CD4-positive, alpha-beta memory T cell (primary cell): ENCODE results near the gene STIM1. TPM values are rescaled to one million over a fixed set of nuclear protein-coding genes. Genes with fewer than 3 reads are reported as not detected.

Experiments used
- CTCF ChIA-PET: fragments of 350-600 bp; sonication (Branson Sonifier 250); formaldehyde crosslinking; loops from one replicate; lab custom pipeline; 2021; ENCODE audit warnings: inconsistent platforms; ENCODE audit not compliant: partially characterized antibody; lab: Charles Lee
- POLR2A ChIA-PET: fragments of 350-600 bp; sonication (Branson Sonifier 250); formaldehyde crosslinking; loops from one replicate; lab custom pipeline; 2021; ENCODE audit not compliant: partially characterized antibody; lab: Charles Lee
- DNase-seq, 5 donors: peaks; one replicate each; pipeline versions ENCODE4 v3.0.0 to v3.0.0-alpha.2; 2020 to 2022; ENCODE audit warnings: mixed read lengths in 1 of 5
- H3K27ac ChIP-seq: one replicate; pipeline ENCODE4 v1.7.0; 2013; ENCODE audit warnings: low read depth, low read length
- H3K27me3 ChIP-seq: 2 replicates; pipeline ENCODE4 v1.7.0; 2013; ENCODE audit warnings: mild to moderate bottlenecking, low read length, moderate library complexity; ENCODE audit not compliant: insufficient read depth
- H3K36me3 ChIP-seq: 2 replicates; pipeline ENCODE4 v1.7.0; 2013; ENCODE audit warnings: mild to moderate bottlenecking, low read length, moderate library complexity; ENCODE audit not compliant: insufficient read depth
- H3K4me1 ChIP-seq: 2 replicates; pipeline ENCODE4 v1.7.0; 2013; ENCODE audit warnings: mild to moderate bottlenecking, low read length, moderate library complexity; ENCODE audit not compliant: insufficient read depth
- H3K4me3 ChIP-seq, 2 donors: one replicate each; pipeline ENCODE4 v1.7.0; 2013; ENCODE audit warnings: low read length in 2 of 2, mild to moderate bottlenecking in 1 of 2
- H3K9me3 ChIP-seq, 2 donors: one replicate each; pipeline ENCODE4 v1.7.0; 2013; ENCODE audit warnings: low read length in 2 of 2, control low read depth in 1 of 2; ENCODE audit not compliant: control insufficient read depth in 1 of 2
- H3K27ac Mint-ChIP-seq, 7 donors: one replicate each; pipeline ENCODE4 v1.8.0; 2020 to 2021; ENCODE audit warnings: mixed read lengths in 7 of 7, mild to moderate bottlenecking in 6 of 7, inconsistent platforms in 3 of 7, moderate library complexity in 3 of 7
- H3K27me3 Mint-ChIP-seq, 2 donors: one replicate each; pipeline ENCODE4 v1.8.0; 2020 to 2021; ENCODE audit warnings: mixed read lengths in 2 of 2
- H3K36me3 Mint-ChIP-seq, 2 donors: one replicate each; pipeline ENCODE4 v1.8.0; 2020 to 2021; ENCODE audit warnings: mixed read lengths in 2 of 2, inconsistent platforms in 1 of 2, mild to moderate bottlenecking in 1 of 2
- H3K4me1 Mint-ChIP-seq, 4 donors: one replicate each; pipeline ENCODE4 v1.8.0; 2020 to 2021; ENCODE audit warnings: mixed read lengths in 4 of 4, mild to moderate bottlenecking in 1 of 4
- H3K4me3 Mint-ChIP-seq, 8 donors: one replicate each; pipeline ENCODE4 v1.8.0; 2020 to 2021; ENCODE audit warnings: mixed read lengths in 8 of 8, mild to moderate bottlenecking in 7 of 8, moderate library complexity in 6 of 8, inconsistent platforms in 3 of 8
- H3K9me3 Mint-ChIP-seq, 8 donors: one replicate each; pipeline ENCODE4 v1.8.0; 2020 to 2021; ENCODE audit warnings: mixed read lengths in 8 of 8, mild to moderate bottlenecking in 5 of 8, inconsistent platforms in 3 of 8, moderate library complexity in 1 of 8
- intact Hi-C: fragments of 100-400 bp; cut with micrococcal nuclease; formaldehyde crosslinking; loops from one replicate; pipeline ENCODE4 v1.15.1; 2023
- polyA plus RNA-seq, 2 donors: library from polyadenylated mRNA; unstranded; fragments of 300-500 nt; fragmentation: Illumina TruSeq; gene quantifications; one replicate each; pipeline ENCODE4 v1.2.3, GENCODE V29; 2021
- total RNA-seq, 2 experiments: library from RNA; stranded (reverse); gene quantifications; one replicate each; pipeline ENCODE4 v1.2.3, GENCODE V29; 2021

Gene STIM1
- total and polyA plus RNA-seq, 4 experiments from 2014 or later = 27.7 to 87.4 (median 65.5) TPM

DNA sequence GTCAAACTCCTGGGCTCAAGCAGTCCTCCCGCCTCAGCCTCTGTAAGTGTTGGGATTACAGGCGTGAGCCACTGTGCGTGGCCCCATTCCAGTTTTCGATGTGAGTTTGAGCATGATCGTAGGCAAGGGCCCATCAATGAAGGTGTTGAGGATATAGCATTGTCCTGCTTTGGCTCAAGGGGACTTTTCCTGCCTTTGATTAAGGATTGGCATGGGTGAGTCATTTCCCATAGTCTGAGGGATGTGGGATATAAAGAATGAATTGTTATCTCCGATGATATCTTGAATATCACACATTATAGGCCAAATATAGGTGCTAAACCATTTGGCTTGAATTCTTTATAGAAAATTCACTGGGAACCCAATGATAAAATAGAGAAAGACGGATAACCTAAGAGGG, 30.4 kb downstream of the STIM1 start:
- H3K27ac Mint-ChIP-seq = peak overlapping the region in 1 of 7 donors; percentile 22

DNA sequence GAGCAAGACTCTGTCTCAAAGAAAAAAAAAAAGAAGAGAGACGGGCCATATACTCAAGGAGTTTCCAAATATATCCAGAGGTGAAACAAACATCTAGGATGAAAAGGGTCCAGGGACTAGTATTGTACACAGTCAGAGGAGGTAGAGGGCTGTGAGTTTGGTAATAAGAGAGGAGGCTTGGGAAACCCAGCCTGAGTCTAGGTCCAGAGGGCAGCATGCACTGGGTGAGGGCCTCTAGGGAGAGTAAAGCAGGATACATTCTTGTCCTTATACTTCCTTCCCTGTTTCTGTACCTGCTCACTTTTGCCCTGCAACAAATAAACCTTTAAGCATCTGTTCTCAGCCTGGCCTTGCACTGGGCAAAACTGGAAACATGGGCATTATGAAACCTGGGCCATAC, 31.5 kb downstream of the STIM1 start:
- Histone ChIP-seq H3K9me3 (no peaks in the 10 kb centered on the region), H3K4me3 (no peak overlapping the region), H3K27me3 (no peaks in the 10 kb centered on the region), H3K36me3 (no peaks in the 10 kb centered on the region), H3K27ac (no peak overlapping the region), H3K4me1 (peaks cover 65% of the 10 kb centered on the region)
- CTCF ChIA-PET = interaction anchor here (0.9 kb wide), 1 partner anchor 13 kb away, joined by 3 read pairs; no protein-coding TSS in a partner anchor
- DNase-seq = no peak
- H3K4me3 Mint-ChIP-seq = peak overlapping the region in 2 of 8 donors; percentile 11 to 38
- no peaks in the 10 kb centered on the region for H3K9me3 Mint-ChIP-seq
- no peaks in the 10 kb centered on the region for H3K27me3 Mint-ChIP-seq
- H3K4me1 Mint-ChIP-seq = peaks cover 49 to 77% (median 62%) of the 10 kb centered on the region in 4 donors
- POLR2A ChIA-PET = interaction anchor here (2.2 kb wide), 1 partner anchor 31 kb away, joined by 7 read pairs; the partner anchor contains the start of gene STIM1
- peak overlapping the region in 4 of 7 donors; percentile 9 to 50 (median 34) for H3K27ac Mint-ChIP-seq
- intact Hi-C loops = no loop called here
- H3K36me3 Mint-ChIP-seq = peaks cover 2 to 6% of the 10 kb centered on the region in 2 donors

More for the DNA sequence above, 30.4 kb downstream of the STIM1 start:
- H3K36me3 ChIP-seq = no peaks in the 10 kb centered on the region
- Mint-ChIP-seq H3K4me3 (peak overlapping the region in 1 of 8 donors; percentile 48), H3K4me1 (peaks cover 46 to 82% (median 64%) of the 10 kb centered on the region in 4 donors), H3K36me3 (peaks cover 2% of the 10 kb centered on the region in 2 donors), H3K9me3 (no peaks in the 10 kb centered on the region), H3K27me3 (no peaks in the 10 kb centered on the region)
- CTCF ChIA-PET = interaction anchor here (0.9 kb wide), 1 partner anchor 12 kb away, joined by 3 read pairs; no protein-coding TSS in a partner anchor
- no peak for DNase-seq
- peaks cover 61% of the 10 kb centered on the region for H3K4me1 ChIP-seq
- intact Hi-C loops = no loop called here
- H3K27ac ChIP-seq = no peak overlapping the region
- no peaks in the 10 kb centered on the region for H3K27me3 ChIP-seq
- H3K9me3 ChIP-seq = no peaks in the 10 kb centered on the region
- H3K4me3 ChIP-seq = no peak overlapping the region
- POLR2A ChIA-PET = no interaction called here

GRCh38 chr11:3888876-3889275, 33.4 kb downstream of the STIM1 start:
- Mint-ChIP-seq H3K27me3 (no peaks in the 10 kb centered on the region), H3K4me1 (peaks cover 52 to 80% (median 63%) of the 10 kb centered on the region in 4 donors), H3K27ac (peak overlapping the region in 3 of 7 donors; percentile 51 to 87 (median 80)), H3K36me3 (peaks cover 13 to 15% of the 10 kb centered on the region in 2 donors), H3K4me3 (peak overlapping the region in 1 of 8 donors; percentile 46), H3K9me3 (no peaks in the 10 kb centered on the region)
- Histone ChIP-seq H3K9me3 (no peaks in the 10 kb centered on the region), H3K27me3 (no peaks in the 10 kb centered on the region), H3K36me3 (no peaks in the 10 kb centered on the region), H3K27ac (no peak overlapping the region), H3K4me1 (peaks cover 62% of the 10 kb centered on the region), H3K4me3 (no peak overlapping the region)
- intact Hi-C loops = no loop called here
- CTCF ChIA-PET = interaction anchor here (1.3 to 2.5 kb wide), 3 partner anchors 34 to 183 kb away, joined by 6 to 11 read pairs (median 7); partner anchors contain the start of gene STIM1
- no peak for DNase-seq
- POLR2A ChIA-PET = interaction anchor here (1.1 to 2.6 kb wide), 3 partner anchors 13 to 39 kb away, joined by 3 to 11 read pairs (median 3); partner anchors contain the start of gene STIM1

GRCh38 chr11:3890014-3890413, 34.5 kb downstream of the STIM1 start:
- peak overlapping the region in 1 of 8 donors; percentile 16 for H3K4me3 Mint-ChIP-seq
- CTCF ChIA-PET = interaction anchor here (1.1 to 2.5 kb wide), 6 partner anchors 12 to 183 kb away, joined by 3 to 11 read pairs (median 5); partner anchors contain the start of gene STIM1

GRCh38 chr11:3890806-3891205, 35.3 kb downstream of the STIM1 start:
- Histone ChIP-seq H3K4me1 (peaks cover 60% of the 10 kb centered on the region), H3K27ac (no peak overlapping the region), H3K36me3 (no peaks in the 10 kb centered on the region), H3K27me3 (no peaks in the 10 kb centered on the region), H3K9me3 (no peaks in the 10 kb centered on the region), H3K4me3 (no peak overlapping the region)
- Mint-ChIP-seq H3K27ac (no peak overlapping the region), H3K36me3 (peaks cover 13 to 20% of the 10 kb centered on the region in 2 donors), H3K9me3 (no peaks in the 10 kb centered on the region), H3K4me1 (peaks cover 49 to 80% (median 61%) of the 10 kb centered on the region in 4 donors), H3K4me3 (no peak overlapping the region), H3K27me3 (no peaks in the 10 kb centered on the region)
- ChIA-PET CTCF (interaction anchor here (1.0 to 1.6 kb wide), 5 partner anchors 11 to 182 kb away, joined by 4 to 6 read pairs (median 5); partner anchors contain the start of gene STIM1), POLR2A (interaction anchor here (0.6 to 2.6 kb wide), 3 partner anchors 30 to 56 kb away, joined by 3 to 11 read pairs (median 3); partner anchors contain the start of gene STIM1)
- no peak for DNase-seq
- intact Hi-C loops = no loop called here

More at GRCh38 chr11:3890014-3890413, 34.5 kb downstream of the STIM1 start:
- Histone ChIP-seq H3K9me3 (no peaks in the 10 kb centered on the region), H3K27me3 (no peaks in the 10 kb centered on the region), H3K4me3 (no peak overlapping the region), H3K36me3 (no peaks in the 10 kb centered on the region), H3K4me1 (peaks cover 62% of the 10 kb centered on the region), H3K27ac (no peak overlapping the region)
- DNase-seq = no peak
- Mint-ChIP-seq H3K27me3 (no peaks in the 10 kb centered on the region), H3K36me3 (peaks cover 13 to 19% of the 10 kb centered on the region in 2 donors), H3K27ac (peak overlapping the region in 2 of 7 donors; percentile 30 to 31), H3K9me3 (no peaks in the 10 kb centered on the region), H3K4me1 (peaks cover 48 to 79% (median 60%) of the 10 kb centered on the region in 4 donors)
- intact Hi-C loops = no loop called here
- POLR2A ChIA-PET = interaction anchor here (1.2 to 2.6 kb wide), 2 partner anchors 35 to 57 kb away, joined by 3 to 11 read pairs; partner anchors contain the start of gene STIM1

DNA sequence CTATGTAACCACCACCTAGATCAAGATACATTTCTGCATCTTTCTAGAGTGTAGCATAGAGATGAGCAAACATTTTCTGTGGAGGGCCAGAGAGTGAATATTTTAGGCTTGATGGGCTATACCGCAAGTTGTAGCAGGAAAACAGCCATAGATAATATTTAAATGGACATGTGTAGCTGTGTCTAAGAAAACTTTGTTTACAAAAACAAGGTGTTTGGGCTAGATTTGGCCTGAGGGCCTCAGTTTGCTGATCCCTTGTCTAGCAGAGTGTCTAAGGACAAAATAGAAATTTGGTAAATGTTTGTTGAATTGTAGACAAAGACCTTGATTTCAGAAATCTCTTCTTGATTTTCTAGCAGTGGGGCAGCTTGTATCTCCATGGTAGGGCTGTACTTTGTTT, 36.3 kb downstream of the STIM1 start:
- Mint-ChIP-seq H3K27ac (peak overlapping the region in 1 of 7 donors; percentile 24), H3K27me3 (no peaks in the 10 kb centered on the region), H3K9me3 (no peaks in the 10 kb centered on the region), H3K4me3 (no peak overlapping the region), H3K36me3 (peaks cover 10 to 20% of the 10 kb centered on the region in 2 donors), H3K4me1 (peaks cover 49 to 80% (median 62%) of the 10 kb centered on the region in 4 donors)
- no peak for DNase-seq
- no peaks in the 10 kb centered on the region for H3K9me3 ChIP-seq
- H3K27me3 ChIP-seq = no peaks in the 10 kb centered on the region
- CTCF ChIA-PET = no interaction called here
- intact Hi-C loops = no loop called here
- H3K36me3 ChIP-seq = no peaks in the 10 kb centered on the region
- POLR2A ChIA-PET = no interaction called here
- no peak overlapping the region for H3K4me3 ChIP-seq
- H3K27ac ChIP-seq = no peak overlapping the region
- H3K4me1 ChIP-seq = peaks cover 54% of the 10 kb centered on the region

GRCh38 chr11:3892156-3892555, 36.7 kb downstream of the STIM1 start:
- H3K4me3 Mint-ChIP-seq = no peak overlapping the region
- CTCF ChIA-PET = no interaction called here
- H3K27ac ChIP-seq = no peak overlapping the region

More at GRCh38 chr11:3892156-3892555, 36.7 kb downstream of the STIM1 start:
- peak overlapping the region in 1 of 7 donors; percentile 22 for H3K27ac Mint-ChIP-seq
- POLR2A ChIA-PET = no interaction called here
- intact Hi-C loops = no loop called here
- H3K9me3 Mint-ChIP-seq = no peaks in the 10 kb centered on the region
- no peaks in the 10 kb centered on the region for H3K27me3 ChIP-seq
- no peak for DNase-seq
- H3K36me3 ChIP-seq = no peaks in the 10 kb centered on the region
- H3K4me1 ChIP-seq = peaks cover 50% of the 10 kb centered on the region
- peaks cover 10 to 20% of the 10 kb centered on the region in 2 donors for H3K36me3 Mint-ChIP-seq
- peaks cover 48 to 80% (median 62%) of the 10 kb centered on the region in 4 donors for H3K4me1 Mint-ChIP-seq
- H3K27me3 Mint-ChIP-seq = no peaks in the 10 kb centered on the region
- no peaks in the 10 kb centered on the region for H3K9me3 ChIP-seq
- H3K4me3 ChIP-seq = no peak overlapping the region
